GDM1 (cell line): ENCODE measurements around the gene NMRK1.
A peak's percentile ranks its signal among the peaks of the same experiment; 100 is the strongest.

Experiments
- DNase-seq: peaks from one replicate; lab custom pipeline; 2025; lab: John Stamatoyannopoulos, UW

NMRK1 gene

GRCh38 chr9:75102177-75102790, 14.3 kb upstream of the NMRK1 start:
- no peak for DNase-seq

DNA sequence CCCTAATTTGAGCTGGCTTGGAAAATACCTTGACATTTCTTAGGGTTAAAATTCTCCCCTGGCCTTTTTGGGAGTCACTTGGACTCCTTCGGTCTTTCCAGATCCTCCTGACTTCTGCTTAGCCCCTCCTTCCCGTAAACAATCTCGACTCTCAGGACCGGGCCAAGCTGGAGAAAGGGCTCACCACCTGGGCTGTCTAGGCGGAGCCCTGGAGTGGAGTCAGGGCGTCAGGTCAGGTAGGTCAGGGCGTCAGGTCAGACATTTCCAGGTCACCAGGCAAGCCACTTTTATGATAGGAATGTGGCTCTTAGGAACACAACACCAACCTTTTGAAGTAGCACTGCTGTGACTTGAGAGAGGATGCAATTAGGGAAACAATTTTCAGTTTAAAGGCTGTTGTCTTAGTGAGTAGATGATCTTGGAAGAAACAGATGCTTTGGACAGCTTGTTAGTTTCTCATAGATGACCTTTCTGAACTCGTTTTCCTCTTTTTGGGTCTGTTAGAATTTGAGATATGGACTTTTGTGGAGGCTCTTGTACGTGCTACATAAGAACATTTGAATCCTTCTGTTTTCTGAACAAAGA, 13.1 kb upstream of the NMRK1 start:
- no peak for DNase-seq

DNA sequence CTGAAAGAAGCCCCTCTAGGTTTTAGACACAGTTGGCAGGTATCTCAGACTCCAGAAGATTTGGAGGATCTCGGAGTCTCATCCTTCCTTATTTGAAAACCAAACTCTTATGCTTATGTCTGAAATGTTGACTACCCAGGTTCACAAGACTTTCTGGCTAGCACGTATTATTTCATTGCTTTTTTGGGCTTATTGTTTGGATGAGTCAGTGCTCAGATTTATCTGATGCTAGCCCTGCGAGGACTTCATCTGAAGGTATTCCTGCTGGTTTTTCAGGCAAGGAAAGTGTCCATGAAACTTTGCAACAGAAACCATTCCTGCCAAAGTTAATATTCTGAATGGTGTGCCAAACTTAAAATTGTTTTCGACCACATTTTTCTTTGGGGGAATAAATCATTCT, 8.8 kb upstream of the NMRK1 start:
- DNase-seq = no peak

GRCh38 chr9:75092766-75093165, 4.8 kb upstream of the NMRK1 start:
- DNase-seq = no peak

- no peak for DNase-seq
Measured at GRCh38 chr9:75090579-75090978, 2.6 kb upstream of the NMRK1 start.

- no peak for DNase-seq
Measured at GRCh38 chr9:75089373-75089766, 1.4 kb upstream of the NMRK1 start.

DNA sequence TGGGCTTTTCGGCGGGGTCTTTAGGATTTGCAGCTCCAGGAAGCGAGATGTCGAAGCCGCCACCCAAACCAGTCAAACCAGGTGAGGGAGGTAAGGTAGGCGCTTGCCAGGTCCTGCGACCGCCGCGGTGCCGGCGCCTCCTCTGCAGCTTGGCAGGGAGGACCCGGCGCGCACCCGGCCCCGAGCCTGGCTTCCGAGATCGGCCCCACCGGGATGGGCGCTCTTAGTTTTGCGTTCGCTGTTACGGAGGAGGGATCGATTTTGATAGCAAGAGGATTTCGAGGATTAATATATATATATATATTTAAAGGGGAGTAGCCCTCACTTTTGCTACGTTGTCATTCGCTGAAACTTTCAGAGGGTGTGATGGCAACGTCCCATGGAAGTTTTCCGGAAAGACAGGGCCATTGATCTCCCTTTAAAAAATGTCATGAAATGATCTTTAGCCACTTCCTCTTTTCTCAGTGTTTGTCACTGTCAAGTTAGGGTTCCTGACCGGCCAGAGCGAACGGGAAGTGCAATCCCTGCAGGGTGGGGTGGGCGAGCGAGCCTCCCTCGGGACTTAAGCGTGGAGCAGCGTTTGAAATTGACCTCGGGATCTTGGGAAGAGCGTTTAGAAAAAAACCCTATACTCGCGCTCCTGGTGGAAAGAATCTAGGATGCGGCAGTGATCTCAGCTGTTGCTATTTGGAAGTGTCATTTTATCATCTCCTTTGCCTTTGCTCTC, 854 bp upstream of the NMRK1 start:
- DNase-seq = peak; percentile 42

DNA sequence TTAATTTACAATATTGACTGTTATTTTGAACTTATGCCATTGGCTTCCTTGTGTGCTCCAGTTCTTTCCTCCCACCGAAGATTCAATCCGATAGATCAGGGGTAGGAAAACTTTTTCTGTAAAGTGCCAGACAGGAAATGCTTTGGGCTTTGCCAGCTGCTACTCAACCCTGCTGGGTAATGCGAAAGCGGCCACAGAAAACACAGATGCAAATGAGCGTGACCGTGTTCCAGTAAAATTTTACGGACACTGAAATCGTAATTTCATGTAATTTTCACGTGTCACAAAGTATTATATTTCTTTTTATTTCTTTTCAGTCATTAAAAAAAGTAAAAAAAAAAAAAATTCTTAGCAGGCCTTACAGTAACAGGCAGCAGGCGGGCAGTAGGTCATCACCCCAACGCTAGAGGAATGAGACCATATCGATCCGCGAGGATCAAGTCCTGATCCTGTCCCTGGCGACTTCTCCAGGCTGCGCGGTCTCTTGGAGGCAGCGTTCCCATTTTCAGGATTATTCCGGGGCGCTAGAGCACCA, 599 bp downstream of the NMRK1 start:
- DNase-seq = no peak

GRCh38 chr9:75086541-75087288, 1.2 kb downstream of the NMRK1 start:
- no peak for DNase-seq

DNA sequence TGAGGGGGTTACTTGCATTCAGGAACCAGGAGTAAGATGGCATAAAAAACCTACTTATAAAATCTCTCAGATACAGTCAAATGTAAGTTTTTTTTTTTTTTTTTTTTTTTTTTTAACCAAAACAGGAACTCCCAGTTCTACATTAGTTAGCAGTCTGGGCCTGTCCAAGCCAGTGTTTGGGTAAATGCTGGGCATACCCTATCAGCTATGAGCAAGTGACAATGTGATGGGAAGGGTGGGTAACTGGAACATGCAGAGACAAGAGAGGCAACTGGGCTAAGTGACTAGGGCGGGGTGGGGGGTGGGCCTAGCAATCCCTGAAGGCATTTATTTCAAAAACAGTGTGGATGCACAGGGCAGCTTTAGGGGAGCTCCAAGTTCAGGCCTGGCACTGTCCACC, 2.3 kb downstream of the NMRK1 start:
- DNase-seq = no peak

DNA sequence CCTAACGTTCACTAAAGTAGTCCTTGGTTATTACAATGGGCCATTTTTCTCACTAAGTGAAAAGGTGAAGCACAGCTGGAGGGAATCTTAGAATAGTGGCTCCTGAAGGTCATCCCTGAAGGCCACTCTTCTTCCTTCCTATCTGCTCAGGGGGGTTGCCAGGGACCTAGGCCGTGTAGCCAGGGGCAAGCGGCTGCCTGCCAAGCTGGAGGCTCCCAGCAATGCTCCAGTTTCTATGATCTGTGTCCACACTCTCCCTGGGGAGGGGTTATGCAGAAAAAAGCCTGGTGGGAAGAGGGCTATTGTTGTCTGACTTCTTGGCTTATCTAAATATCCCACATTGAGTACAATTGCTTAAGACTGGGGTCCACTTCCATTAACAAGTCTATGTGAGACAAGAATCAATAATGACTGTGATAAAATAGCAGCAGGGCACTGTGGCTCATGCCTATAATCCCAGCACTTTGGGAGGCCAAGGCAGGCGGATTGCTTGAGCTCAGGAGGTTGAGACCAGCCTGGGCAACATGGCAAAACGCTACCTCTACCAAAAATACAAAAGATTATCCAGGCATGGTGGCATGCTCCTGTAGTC, 3.8 kb downstream of the NMRK1 start:
- DNase-seq = no peak

DNA sequence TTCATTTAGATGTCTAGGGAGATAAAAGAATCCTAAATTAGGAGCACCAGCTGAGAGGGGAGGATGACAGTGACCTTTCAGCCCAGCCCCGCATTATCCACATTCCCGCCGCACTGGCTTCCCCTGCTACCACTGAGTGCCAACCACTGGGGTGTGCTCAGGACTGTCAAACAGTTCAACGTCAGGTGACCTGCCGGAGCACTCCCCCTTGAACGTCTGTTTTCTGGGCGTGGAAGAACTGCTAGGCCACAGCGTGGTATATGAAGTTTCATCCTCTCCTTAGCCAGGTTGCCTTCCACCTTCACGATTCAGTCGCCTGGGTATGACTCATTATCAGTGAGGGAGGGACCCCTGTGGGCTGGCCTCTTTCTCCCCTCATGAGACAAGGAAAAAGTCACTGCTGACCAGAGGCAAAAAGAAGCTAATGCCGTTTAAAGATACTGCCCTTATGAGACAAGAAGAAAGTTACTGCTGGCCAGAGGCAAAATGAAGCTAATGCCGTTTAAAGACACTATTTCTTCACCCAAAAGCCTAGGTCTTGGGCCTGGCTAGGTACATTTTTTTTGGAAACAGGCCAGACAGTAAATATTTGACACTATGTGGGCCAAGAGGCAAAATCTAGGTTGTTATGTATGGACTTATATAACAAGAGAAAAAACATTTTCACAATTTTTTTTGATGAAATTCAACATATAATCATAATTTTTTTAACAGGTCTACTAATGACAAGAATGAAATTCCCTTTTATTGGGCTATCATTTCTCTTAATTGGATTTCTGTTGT, 4.6 kb downstream of the NMRK1 start:
- no peak for DNase-seq

DNA sequence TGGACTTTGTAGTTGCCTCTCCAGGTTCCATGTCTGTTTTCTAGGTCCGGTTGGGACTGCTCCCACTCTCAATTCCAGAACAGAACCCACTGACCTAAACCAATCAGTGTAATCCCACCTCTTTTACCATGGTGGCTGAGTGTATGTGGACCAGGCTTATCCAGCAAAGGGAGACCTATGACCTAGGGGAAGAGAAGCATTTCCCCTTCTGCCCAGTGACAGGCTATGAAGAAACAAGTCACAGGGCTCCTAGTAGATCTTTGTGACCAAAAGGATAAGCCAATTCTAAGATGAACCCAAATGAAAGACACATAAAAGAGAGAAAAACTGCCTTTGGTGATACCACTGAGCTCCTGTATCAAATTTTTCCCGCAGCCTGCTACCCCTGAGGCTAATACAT, 6.3 kb downstream of the NMRK1 start:
- no peak for DNase-seq

DNA sequence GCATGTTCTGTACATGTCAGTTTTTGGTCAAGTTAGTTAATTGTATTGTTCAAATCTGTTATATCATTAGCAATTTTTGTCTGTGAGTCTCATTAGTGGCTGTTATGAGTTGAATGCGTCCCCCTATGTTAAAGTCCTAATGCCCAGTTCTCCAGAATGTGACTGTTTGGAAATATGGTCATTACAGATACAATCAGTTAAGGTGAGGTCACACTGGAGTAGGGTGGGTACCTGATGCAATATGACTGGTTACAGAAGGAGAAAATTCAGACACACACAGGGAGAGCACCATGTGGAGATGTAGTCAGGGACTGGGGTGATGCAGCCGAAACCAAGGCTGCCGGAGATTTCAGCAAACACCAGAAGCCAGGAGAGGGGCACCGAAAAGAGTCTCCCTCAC, 15.1 kb downstream of the NMRK1 start:
- DNase-seq = no peak

- no peak for DNase-seq
Measured at GRCh38 chr9:75071530-75072122, 16.3 kb downstream of the NMRK1 start.

- DNase-seq = no peak
Measured at GRCh38 chr9:75069171-75069570, 18.8 kb downstream of the NMRK1 start.

DNA sequence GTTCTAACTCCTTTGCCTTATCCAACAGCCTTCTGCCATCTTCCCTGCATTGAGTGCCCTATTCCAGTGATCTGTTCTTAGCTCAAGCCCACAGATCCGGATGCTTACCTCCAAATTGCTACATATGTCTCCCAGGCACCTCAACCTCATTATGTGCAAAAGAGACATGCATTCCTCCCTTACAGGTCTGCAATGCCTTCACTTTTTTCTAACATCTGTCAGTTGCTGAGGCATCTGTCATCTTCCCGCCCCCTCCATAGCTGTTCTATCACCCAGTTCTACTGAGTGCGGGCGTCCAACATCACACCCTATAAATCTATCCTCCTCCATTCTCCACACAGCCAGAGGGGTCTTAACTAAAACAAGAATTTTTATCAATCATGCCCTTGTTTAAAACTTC, 20.1 kb downstream of the NMRK1 start:
- DNase-seq = no peak

GRCh38 chr9:75065510-75065909, 22.4 kb downstream of the NMRK1 start:
- DNase-seq = no peak

DNA sequence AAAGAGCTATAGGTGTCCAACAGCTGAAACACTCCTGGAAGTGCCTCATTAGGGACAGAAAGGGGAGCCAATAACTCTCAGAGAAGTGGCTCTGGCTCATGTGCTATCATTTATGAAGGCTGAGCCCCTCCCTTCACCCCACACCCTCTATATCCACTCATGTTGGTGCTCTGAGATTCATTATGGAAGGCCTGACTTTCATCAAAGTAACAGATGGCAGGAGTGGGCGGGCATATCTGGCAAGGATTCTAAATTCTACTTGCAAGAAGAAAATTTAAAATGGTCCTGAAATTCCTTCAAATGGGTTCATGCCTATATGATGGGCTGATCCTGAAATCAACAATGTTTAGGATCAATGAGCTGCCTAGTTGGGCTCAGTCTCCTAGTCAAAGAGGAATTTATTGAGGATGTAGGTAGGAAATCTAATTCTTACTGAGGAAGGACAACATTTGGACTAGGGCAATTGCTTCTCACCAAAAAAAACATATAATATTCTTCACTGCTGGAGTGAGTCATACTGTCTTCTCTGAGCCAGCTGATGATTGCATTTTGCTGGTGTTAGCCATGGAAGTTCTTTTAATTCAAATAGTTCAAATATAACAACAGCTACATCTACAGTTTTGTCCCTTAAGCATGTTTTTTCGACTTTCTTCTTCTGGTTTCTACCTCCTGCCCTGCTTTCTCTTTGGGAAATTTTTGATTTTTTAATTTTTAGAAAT, 23.5 kb downstream of the NMRK1 start:
- no peak for DNase-seq

DNA sequence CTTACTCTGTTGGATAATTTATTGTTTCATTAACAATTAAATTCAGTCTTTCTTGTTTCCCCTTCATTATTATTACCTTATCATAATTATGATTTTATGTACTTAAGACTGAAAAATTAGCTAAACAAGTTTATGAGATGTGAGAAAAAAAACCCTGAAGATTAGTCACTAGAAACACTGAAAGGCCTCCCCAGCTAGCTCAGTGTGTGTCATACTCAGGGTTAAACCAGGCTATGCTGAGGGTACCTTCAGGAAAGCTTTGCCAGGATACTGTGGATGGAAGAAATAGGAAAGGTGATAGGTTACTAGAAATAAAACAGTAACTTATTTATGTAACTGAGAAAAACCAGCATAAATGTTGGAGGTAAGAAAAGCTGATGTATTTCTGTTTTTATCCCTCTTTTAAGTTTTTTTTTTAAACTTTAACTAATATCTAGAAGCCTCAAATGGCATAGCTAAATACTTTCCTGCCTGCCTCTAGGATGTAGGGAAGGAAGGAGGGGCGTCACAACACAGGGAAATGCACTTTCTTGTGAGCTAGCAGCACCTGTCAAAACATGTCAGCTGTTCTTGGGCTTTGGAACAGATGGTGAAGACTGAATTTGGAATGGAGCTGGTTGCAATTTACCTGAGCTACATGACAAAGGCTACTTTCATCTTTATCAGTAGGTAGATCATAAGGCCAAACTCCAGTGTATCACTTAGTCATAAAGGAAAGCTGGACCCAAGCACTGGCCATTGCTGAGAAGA, 24.2 kb downstream of the NMRK1 start:
- DNase-seq = no peak
